ENCODE data around the gene MPG.

DNA sequence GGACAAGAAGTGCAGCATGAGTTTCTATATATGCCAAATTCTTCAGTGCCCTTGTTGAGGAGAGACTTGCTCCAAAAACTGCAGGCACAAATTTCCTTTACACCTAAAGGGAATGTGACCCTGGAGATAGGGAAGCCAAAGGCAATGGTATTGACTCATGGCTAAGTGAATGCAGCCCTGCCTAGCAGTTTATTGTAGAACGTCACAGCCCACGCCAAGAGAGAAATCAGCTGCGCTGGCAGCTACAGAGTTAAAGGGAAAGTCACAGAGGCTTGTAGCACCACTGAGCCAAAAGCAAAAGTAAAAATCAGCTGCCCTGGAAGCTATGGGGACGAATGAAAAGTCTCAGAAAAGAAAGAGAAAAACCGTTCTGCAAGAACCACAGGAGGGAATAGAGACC, 34.7 kb upstream of the MPG start:
- TF ChIP-seq, protein P1, sequence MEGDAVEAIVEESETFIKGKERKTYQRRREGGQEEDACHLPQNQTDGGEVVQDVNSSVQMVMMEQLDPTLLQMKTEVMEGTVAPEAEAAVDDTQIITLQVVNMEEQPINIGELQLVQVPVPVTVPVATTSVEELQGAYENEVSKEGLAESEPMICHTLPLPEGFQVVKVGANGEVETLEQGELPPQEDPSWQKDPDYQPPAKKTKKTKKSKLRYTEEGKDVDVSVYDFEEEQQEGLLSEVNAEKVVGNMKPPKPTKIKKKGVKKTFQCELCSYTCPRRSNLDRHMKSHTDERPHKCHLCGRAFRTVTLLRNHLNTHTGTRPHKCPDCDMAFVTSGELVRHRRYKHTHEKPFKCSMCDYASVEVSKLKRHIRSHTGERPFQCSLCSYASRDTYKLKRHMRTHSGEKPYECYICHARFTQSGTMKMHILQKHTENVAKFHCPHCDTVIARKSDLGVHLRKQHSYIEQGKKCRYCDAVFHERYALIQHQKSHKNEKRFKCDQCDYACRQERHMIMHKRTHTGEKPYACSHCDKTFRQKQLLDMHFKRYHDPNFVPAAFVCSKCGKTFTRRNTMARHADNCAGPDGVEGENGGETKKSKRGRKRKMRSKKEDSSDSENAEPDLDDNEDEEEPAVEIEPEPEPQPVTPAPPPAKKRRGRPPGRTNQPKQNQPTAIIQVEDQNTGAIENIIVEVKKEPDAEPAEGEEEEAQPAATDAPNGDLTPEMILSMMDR (IDR thresholded peaks at IDR 0.05), result no peak
- no peak for TF ChIP-seq POLR2A (IDR thresholded peaks at IDR 0.05)
